Hippocampal formation (tissue), 2 donors: Measurements from ENCODE around the gene DDX39B.
"Not testable (repeated sequence)": the region's sequence is repeated elsewhere in the genome, so short reads cannot be mapped to it uniquely, and the experiment has no call there.

Experiments
- DNase-seq, 2 donors: peaks; one replicate each; lab custom pipeline; 2025; lab: John Stamatoyannopoulos, UW

DDX39B gene

GRCh38 chr6:31528821-31529328 is 12.9 kb downstream of the DDX39B start, which contains the start of gene MCCD1:
TSS of gene MCCD1 (plus strand) at chr6:31528962. CDS start at chr6:31529015, 53 bp downstream.
- no peak for DNase-seq

- DNase-seq = no peak
Measured at GRCh38 chr6:31528307-31528777, 13.5 kb downstream of the DDX39B start.

DNA sequence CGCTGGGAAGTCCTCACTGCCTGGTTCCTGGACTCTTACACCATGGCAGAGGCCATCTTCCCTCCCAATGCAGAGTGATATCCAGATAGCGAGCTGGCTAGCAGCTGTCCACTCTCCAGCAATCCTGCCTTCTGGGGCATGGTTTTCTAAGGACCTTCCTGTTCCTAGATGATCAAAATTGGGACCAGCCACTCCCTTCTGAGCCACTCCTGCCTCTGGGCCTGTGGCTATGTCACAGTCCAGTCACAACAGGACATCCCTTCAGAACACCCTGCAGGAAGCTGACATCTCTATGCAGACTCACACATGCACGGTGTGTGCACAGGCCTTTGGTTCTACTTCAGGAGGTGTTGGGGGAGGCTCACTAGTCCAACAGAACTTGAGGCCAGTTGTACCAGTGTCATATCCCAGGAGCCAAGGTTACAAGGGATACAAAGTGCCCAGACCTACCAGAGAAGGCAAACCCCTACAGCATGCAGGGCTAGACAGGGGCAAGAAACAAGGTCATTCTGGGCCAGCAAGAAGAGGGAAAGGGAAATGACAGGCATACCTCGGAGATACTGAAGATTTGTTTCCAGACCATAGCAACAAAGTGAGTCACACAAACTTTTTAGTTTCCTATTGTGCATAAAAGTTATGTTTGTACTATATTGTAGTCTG is 15.7 kb downstream of the DDX39B start:
- no peak for DNase-seq

- no peak for DNase-seq
Measured at GRCh38 chr6:31525553-31525931, 16.3 kb downstream of the DDX39B start.

DNA sequence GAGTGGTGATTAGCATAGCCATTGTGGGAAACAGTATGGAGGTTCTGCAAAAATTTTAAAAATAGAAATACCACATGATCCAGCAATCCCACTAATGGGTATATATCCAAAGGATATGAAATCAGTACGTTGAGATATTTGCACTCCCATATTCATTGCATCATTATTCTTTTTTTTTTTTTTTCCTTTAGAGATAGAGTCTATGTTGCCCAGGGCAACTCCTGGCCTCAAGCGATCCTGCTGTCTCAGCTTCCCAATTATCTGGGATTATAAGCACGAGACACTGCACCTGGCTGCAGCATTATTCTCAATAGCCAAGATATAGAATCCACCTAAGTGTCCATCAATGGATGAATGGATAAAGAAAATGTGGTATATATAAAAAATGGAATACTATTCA is 20.0 kb downstream of the DDX39B start:
- DNase-seq = no peak

DNA sequence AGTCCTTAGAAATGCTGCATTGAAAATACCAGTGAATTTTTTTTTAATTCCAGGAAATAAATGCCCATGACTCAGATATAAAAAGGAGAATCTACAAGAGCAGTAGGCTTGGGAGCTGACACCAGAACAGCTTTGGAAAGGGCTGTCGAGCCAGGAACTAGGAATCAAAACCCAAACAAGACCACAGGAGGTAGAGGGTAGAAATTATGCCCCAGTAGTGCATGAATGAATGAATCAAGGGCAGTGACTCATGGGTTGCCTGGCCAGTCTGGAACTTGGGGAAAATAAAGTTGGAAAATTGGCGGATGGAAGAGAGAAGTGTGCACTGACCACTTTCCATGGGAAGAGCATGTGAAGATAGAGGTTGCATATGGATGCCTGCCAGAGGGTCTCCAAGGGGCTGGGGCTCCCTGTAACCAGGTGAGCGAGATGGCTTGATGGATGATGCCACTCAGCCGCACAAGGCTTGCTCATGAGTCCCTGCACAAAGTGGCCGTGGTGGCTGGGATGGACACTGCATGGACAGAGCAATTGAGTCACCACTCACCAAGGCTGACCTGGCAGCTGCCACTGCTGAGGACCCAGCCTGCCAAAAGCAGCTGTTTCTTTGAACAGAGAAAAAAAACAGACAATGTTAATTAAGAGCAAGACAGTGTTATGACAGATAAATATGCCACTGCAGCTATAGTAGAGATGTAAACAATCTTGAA is 28.2 kb downstream of the DDX39B start:
- no peak for DNase-seq

DNA sequence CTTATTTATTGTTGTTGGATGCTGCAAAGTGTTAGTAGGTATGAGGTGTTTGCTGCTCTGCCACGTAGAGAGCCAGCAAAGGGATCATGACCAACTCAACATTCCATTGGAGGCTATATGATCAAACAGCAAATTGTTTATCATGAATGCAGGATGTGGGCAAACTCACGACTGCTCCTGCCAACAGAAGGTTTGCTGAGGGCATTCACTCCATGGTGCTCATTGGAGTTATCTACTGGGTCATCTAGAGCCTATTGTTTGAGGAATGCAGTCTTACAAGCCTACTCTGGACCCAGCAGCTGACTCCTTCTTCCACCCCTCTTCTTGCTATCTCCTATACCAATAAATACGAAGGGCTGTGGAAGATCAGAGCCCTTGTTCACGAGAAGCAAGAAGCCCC is 31.8 kb downstream of the DDX39B start:
- DNase-seq = no peak

- not testable (repeated sequence) for DNase-seq
Measured at GRCh38 chr6:31509036-31509435, 32.8 kb downstream of the DDX39B start.

DNA sequence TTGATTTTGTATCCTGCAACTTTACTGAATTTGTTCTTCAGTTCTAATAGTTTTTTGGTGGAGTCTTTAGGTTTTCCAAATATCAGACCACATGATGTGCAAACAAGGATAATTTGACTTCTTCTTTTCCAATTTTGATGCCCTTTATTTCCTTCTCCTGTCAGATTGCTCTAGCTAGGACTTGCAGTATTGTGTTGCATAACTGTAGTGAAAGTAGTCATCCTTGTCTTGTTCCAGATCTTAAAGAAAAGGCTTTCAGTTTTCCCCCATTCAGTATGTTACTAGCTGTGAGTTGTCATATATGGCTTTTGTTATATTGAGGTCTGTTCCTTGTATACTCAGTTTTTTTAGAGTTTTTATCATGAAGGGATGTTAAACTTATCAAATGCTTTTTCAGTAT is 39.2 kb downstream of the DDX39B start:
- no peak for DNase-seq

GRCh38 chr6:31499648-31500047 is 42.2 kb downstream of the DDX39B start:
- not testable (repeated sequence) for DNase-seq

DNA sequence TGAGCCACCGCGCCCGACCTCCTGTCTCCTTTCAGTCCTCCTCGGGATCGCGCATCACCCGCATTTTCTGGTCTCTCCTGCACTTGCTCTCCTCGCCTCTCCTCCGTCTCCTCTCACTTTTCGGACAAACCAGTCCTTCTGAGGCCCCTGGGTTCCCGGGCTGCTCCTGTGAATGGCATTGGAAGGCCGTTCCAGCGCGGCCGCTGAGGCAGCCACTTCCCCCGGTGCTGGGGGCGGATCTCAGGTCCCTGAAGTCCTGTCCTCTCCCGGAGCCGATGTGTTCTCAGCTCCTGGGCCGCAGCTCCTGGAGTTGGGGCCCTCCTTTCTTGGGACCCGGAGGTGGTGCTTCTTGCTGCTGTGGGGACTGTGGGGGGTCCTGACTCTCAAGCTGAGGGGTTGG is 43.1 kb downstream of the DDX39B start:
- DNase-seq = no peak

GRCh38 chr6:31497531-31498476 is 44.0 kb downstream of the DDX39B start, which contains the start of gene MICB:
TSS of gene MICB (plus strand) at chr6:31498145. CDS start at chr6:31498194, 49 bp downstream.
- no peak for DNase-seq

GRCh38 chr6:31496826-31497225 is 45.0 kb downstream of the DDX39B start:
- not testable (repeated sequence) for DNase-seq

DNA sequence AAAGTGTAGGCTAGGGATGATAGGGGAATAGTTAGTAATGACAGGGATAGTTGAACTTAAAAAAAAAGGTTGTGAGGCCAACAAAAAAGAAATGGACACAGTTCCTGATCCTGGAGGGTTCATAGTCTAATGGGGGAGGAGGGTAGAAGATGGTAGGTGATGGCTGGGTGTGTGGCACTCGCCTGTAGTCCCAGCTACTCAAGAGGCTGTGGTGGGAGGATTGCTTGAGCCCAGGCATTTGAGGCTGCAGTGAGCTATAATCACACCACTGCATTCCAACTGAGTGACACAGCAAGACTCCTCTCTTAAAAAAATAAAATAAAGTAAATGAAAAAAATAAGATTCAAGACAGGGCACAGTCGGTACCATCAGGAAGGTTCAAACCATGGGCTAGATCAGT is 46.2 kb downstream of the DDX39B start:
- DNase-seq = no peak

DNA sequence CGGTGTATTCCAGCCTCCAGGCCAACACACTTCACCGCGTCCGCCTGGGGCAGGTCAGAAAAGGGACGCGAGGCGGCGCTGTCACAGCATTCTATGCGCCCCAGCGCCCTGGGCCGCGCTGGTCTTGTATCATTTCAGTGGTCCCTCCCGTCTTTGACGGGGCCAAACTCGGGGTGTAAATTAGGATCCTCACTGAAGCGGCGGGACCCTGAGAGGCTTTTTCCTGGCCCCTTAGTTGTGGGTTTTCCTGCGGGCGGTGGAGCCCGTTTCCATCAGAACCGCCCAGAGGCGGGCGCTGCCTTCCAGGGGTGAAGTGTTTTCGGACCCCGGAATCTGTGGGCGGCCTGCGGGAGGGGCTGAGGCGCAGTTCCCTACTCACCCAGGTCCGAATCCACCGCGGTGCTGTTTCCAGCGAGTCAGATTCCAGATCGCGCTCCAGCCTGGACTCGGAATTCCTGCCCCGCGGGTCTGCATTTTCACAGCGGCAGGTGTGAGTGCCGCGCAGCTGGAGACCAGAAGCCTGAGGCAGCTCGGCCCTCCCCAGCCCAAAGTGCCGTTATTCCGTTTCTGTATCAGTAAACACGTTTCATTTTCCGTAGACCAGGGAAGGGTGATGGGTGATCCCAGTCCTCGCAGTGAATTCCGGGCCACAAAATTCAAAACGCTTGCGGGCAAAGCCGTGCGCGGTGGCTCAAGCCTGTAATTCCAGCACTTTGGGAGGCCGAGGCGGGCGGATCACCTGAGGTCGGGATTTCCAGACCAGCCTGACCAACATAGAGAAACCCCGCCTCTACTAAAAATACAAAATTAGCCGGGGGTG is 47.7 kb downstream of the DDX39B start:
- DNase-seq = peak in 1 of 2 donors; percentile 46

GRCh38 chr6:31493550-31493874 is 48.3 kb downstream of the DDX39B start:
- DNase-seq = not testable (repeated sequence)

DNA sequence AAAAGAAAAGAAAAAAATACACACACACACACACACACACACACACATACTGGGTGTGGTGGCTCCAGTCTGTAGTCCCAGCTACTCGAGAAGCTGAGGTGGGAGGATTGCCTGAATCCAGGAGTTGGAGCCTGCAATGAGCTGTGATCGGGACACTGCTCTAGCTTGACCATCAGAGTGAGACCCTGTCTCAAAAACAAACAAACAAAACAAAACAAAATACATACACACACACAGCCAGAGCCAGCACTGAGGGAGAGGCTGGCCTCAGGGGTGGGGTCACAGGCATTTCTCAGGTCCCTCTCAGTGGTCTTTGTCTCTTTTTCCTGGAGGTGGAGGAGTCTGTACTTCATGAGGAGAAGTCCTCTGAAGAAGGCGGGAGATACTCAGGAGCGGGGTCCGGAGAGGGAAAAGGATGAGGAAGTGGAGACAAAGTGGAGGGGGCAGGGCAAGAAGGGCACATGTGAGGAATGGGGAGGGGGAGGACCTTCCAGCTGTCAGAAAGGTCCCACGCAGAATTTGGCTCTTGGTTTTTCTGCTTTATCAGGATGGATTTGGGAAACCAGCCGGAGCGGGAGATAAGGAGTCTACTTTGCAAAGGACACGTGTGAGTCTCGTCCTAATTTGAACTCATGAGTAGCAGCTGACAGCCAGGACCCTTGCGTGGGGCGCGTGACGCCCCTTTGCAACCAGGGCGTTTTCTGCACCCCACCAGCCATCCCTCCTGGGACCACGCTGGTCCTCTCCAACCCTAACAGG is 51.5 kb downstream of the DDX39B start:
- DNase-seq = no peak

- no peak for DNase-seq
Measured at GRCh38 chr6:31489086-31489485, 52.7 kb downstream of the DDX39B start.

- DNase-seq = not testable (repeated sequence)
Measured at GRCh38 chr6:31487674-31488073, 54.1 kb downstream of the DDX39B start.

DNA sequence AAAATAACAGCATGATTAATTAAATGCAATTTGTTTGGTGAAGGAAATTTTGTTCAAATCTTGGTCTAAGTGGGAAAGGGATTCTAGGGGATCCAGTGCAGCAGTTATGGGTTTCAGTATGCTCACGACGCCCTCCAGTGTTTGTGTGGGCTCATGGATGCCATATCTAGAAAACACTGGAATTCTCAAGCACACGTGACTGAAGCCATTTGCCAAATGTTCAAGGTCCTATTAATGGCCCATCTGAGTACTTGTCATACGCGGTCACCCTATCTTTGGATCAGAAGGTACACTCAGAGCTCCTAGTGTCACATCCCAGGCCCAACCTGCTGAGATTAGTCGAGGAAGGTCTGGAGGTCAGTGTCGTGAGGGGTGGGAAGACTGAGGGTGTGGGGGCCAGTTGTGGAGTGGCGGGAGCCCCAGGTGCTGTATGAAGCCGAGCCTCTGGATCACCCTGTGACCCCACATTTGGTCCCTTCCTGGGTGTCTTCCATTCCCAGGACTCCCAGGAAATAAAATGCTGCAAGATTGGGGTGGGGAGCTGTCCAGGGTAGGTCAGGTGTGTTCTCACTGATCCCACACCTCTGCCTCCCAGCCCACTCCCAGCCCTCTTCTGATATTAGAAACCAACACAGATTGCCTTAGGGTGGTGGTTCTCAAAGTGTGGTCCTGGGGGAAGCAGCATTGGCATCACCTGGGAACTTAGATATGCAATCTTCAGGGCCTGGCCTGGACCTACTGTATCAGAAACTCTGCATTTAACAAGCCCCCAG is 55.6 kb downstream of the DDX39B start:
- DNase-seq = not testable (repeated sequence)
